Heart left ventricle (tissue), 16 donors: ENCODE results near the gene PLA2G12B. TPM values are rescaled to one million over a fixed set of nuclear protein-coding genes. Genes with fewer than 3 reads are reported as not detected.
"Not testable (repeated sequence)": the region's sequence is repeated elsewhere in the genome, so short reads cannot be mapped to it uniquely, and the experiment has no call there.

Experiments
- ATAC-seq, 4 donors: fragments of 200-7000 bp; cut with Tn5 transposase; one replicate each; pipeline ENCODE4 v1.9.1; 2020 to 2022; ENCODE audit warnings: moderate library complexity in 4 of 4, mild to moderate bottlenecking in 3 of 4, moderate number of reproducible peaks in 1 of 4
- DNase-seq, 5 donors: peaks; one replicate each; pipeline ENCODE4 v3.0.0-alpha.2; 2020
- H3K27ac ChIP-seq, 12 donors: fragments of 200-600 bp; sonication (generic) in 4 of 12; one replicate each; pipeline versions ENCODE4 v1.5.0 to v1.8.0; 2016 to 2022; ENCODE audit warnings: mild to moderate bottlenecking in 2 of 12
- H3K27me3 ChIP-seq, 9 donors: fragments of 200-600 bp; sonication (generic) in 2 of 9; one replicate each; pipeline versions ENCODE4 v1.5.1 to v1.8.0; 2016 to 2022; ENCODE audit warnings: mild to moderate bottlenecking in 3 of 9
- H3K36me3 ChIP-seq, 9 donors: fragments of 200-600 bp; sonication (generic) in 2 of 9; one replicate each; pipeline versions ENCODE4 v1.5.0 to v1.8.0; 2018 to 2022; ENCODE audit warnings: mild to moderate bottlenecking in 2 of 9
- H3K4me1 ChIP-seq, 12 donors: fragments of 200-600 bp; sonication (generic) in 4 of 12; one replicate each; pipeline versions ENCODE4 v1.5.0 to v1.8.0; 2016 to 2022; ENCODE audit warnings: mild to moderate bottlenecking in 3 of 12
- H3K4me3 ChIP-seq, 12 donors: fragments of 200-600 bp; sonication (generic) in 4 of 12; one replicate each; pipeline versions ENCODE4 v1.5.0 to v1.8.0; 2017 to 2022; ENCODE audit warnings: mild to moderate bottlenecking in 9 of 12, moderate library complexity in 4 of 12
- H3K9me3 ChIP-seq, 12 donors: fragments of 200-600 bp; sonication (generic) in 4 of 12; one replicate each; pipeline versions ENCODE4 v1.5.0 to v1.8.0; 2016 to 2022; ENCODE audit warnings: mild to moderate bottlenecking in 1 of 12
- CTCF ChIP-seq, 12 donors: fragments of 200-600 bp; sonication (generic) in 4 of 12; IDR thresholded peaks; one replicate each; pipeline versions ENCODE4 v1.5.0 to v1.8.0; 2018 to 2022; ENCODE audit warnings: antibody characterized with exemption in 12 of 12, mild to moderate bottlenecking in 5 of 12
- POLR2A ChIP-seq, 2 donors: fragments of 450-650 bp; IDR thresholded peaks; one replicate each; pipeline ENCODE4 v1.6.1; 2017; ENCODE audit warnings: antibody characterized with exemption in 2 of 2, mild to moderate bottlenecking in 2 of 2, moderate library complexity in 2 of 2
- WGBS, 4 donors: extraction: QIAGEN DNeasy Blood & Tissue Kit in 2 of 4; methylation state at CpG; one replicate each; pipeline versions ENCODE4 v1.1.5 to v1.1.7; 2013 to 2018; 5-methylcytosine and 5-hydroxymethylcytosine counted together
- intact Hi-C, 10 donors: fragments of 100-400 bp; cut with DNase I; formaldehyde crosslinking; loops; one replicate each; pipeline versions ENCODE4 v1.11.1 to v1.14.2; 2022
- polyA plus RNA-seq, 2 donors: library from polyadenylated mRNA; stranded (reverse); fragments of 200-250 nt; gene quantifications; one replicate each; pipeline ENCODE4 v1.2.3, GENCODE V29; 2013
- total RNA-seq, 9 donors: library from RNA; depleted of rRNA in 2 of 9; stranded (reverse); fragments of >200 nt in 2 of 9; fragmentation: NEBNext Ultra II Directional in 3 of 9; extraction: Animal tissue kit (Norgen Biotek cat#: 25700) in 3 of 9; gene quantifications; one replicate each; pipeline versions ENCODE4 v1.1.0 to v1.2.4, GENCODE V29; 2016 to 2023
- donor health status: ischemic (EF 13 %, LVEDD 7.1; RV severe dilation, severe dysfunction).
- donor health status: healthy with polysubstance abuse.
- donor health status: DM: no; HTN: yes; CAD: no.
- donor health status: DM: no; HTN: no; CAD: no.
- donor health status: ischemic (EF 25% LVEDD 6.9; RV normal size, moderate dysfunction).
- donor health status: ischemic (EF 25% LVEDD 5.7; RV mildly dilated, moderate dysfunction).
- donor health status: healthy.
- donor health status: DM: yes; HTN: yes; CAD: no.
- donor health status: ischemic (EF 35%, LVEDD 5.7; RV mildly dilated, moderate dysfunction).
- donor health status: nonischemic (EF 11% LVEDD 7.7; RV severe dilation, severe dysfunction).
- donor health status: DM: yes; HTN: yes; CAD: no.
- donor health status: PGD.
- donor health status: ischemic (EF 29% LVEDD 5.4; RV normal size, mild dysfunction).
- donor health status: nonischemic (EF 23%, LVEDD 6.1; RV moderate dilation, normal function).

The PLA2G12B gene
- total and polyA plus RNA-seq, 11 donors = 0.19 to 0.56 (median 0.23) TPM; not detected in 6

GRCh38 chr10:72904806-72905205 is 49.8 kb downstream of the PLA2G12B start:
- Histone ChIP-seq H3K36me3 (no peaks in the 10 kb centered on the region), H3K27me3 (no peaks in the 10 kb centered on the region), H3K27ac (no peak overlapping the region), H3K4me3 (no peak overlapping the region), H3K4me1 (no peaks in the 10 kb centered on the region), H3K9me3 (no peaks in the 10 kb centered on the region)
- no peak for TF ChIP-seq POLR2A (IDR thresholded peaks at IDR 0.05)
- TF ChIP-seq CTCF (IDR thresholded peaks at IDR 0.05) = no peak
- no peak for ATAC-seq
- no peak for DNase-seq
- intact Hi-C loops = no loop called here
- WGBS, 4 donors = 87 to 94% (median 89%) methylated on average over 3 of the region's 3 CpGs

- H3K9me3 ChIP-seq, H3K36me3 ChIP-seq, H3K4me3 ChIP-seq, intact Hi-C loops, DNase-seq, H3K27me3 ChIP-seq, H3K4me1 ChIP-seq, H3K27ac ChIP-seq, ATAC-seq: not testable (repeated sequence)
- WGBS, 4 donors = 91 to 97% (median 94%) methylated on average over 15 of the region's 15 CpGs
Observed at GRCh38 chr10:72903941-72904446, 50.6 kb downstream of the PLA2G12B start.

- no peak overlapping the region for H3K27ac ChIP-seq
- no peak for ATAC-seq
- H3K36me3 ChIP-seq = no peaks in the 10 kb centered on the region
- H3K27me3 ChIP-seq = no peaks in the 10 kb centered on the region
- WGBS, 4 donors = 91 to 100% (median 95%) methylated on average over 1 of the region's 1 CpG
- no peak for DNase-seq
- no peak overlapping the region for H3K4me3 ChIP-seq
- H3K4me1 ChIP-seq = no peaks in the 10 kb centered on the region
- TF ChIP-seq POLR2A (IDR thresholded peaks at IDR 0.05) = no peak
- intact Hi-C loops = no loop called here
- no peaks in the 10 kb centered on the region for H3K9me3 ChIP-seq
Observed at GRCh38 chr10:72899545-72899944, 55.1 kb downstream of the PLA2G12B start.

- Histone ChIP-seq H3K27me3 (no peaks in the 10 kb centered on the region), H3K4me3 (no peak overlapping the region), H3K36me3 (no peaks in the 10 kb centered on the region), H3K4me1 (peaks cover 0 to under 1% (median 0%) of the 10 kb centered on the region in 12 donors), H3K27ac (no peak overlapping the region), H3K9me3 (no peaks in the 10 kb centered on the region)
- WGBS, 4 donors = 94 to 97% (median 96%) methylated on average over 10 of the region's 10 CpGs
- no peak for ATAC-seq
- TF ChIP-seq POLR2A (IDR thresholded peaks at IDR 0.05) = no peak
- no peak for TF ChIP-seq CTCF (IDR thresholded peaks at IDR 0.05)
- DNase-seq = no peak
- intact Hi-C loops = no loop called here
Observed at GRCh38 chr10:72898616-72899015, 56.0 kb downstream of the PLA2G12B start.

GRCh38 chr10:72895236-72895850 is 59.3 kb downstream of the PLA2G12B start:
- no peak for TF ChIP-seq POLR2A (IDR thresholded peaks at IDR 0.05)
- TF ChIP-seq CTCF (IDR thresholded peaks at IDR 0.05) = no peak
- DNase-seq (no peak), ATAC-seq (no peak)
- no peaks in the 10 kb centered on the region for H3K9me3 ChIP-seq
- H3K36me3 ChIP-seq = no peaks in the 10 kb centered on the region
- no peak overlapping the region for H3K4me3 ChIP-seq
- intact Hi-C loops = no loop called here
- no peak overlapping the region for H3K27ac ChIP-seq
- peaks cover 0 to 11% (median 2%) of the 10 kb centered on the region in 12 donors for H3K4me1 ChIP-seq
- WGBS, 4 donors = 71 to 79% (median 74%) methylated on average over 11 of the region's 11 CpGs
- H3K27me3 ChIP-seq = no peaks in the 10 kb centered on the region
